ENCODE data around the gene TRAK2. TPM values are rescaled to one million over a fixed set of nuclear protein-coding genes. Genes with fewer than 3 reads are reported as not detected.

The TRAK2 gene
- total RNA-seq, 1 donor from 2014 or later: 66.5 TPM

DNA sequence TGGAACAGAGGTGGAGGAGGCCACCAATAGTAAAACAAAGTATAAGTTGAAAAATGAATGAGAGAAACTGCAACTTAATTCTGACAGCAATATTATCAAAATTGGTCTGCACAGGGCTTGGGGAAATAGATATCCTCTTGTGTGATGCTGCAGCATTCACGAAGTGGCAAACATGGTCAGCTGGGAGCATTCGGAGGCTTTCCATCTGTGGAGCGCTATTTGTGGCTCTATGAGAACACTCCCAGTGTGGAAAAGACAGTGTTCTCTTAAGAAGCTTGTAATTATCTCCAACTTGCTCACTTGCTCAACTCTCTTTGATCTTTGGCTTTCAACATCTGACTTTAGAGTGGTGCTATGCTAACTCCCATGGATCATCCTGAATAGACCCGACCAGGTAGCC lies 91.0 kb downstream of the TRAK2 start:
- intact Hi-C loops (cut with DNase I): no loop called here
- no peak for ATAC-seq

DNA sequence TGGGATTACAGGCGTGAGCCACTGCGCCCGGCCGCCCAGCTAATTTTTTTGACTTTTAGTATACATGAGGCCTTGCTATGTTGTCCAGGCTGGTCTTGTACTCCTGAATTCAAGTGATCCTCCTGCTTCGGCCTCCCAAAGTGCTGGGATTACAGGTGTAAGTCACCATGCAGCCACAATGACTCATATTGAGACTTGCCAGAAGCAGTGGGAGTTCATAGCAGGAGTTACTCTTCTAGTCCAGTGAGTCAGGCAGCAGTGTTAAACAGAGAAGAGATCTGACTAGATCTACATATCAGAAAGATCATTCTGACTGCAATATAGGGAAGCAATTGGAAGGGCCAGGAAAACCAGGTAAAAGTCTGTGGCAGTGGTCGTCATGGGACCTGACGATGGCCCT lies 92.6 kb downstream of the TRAK2 start:
- intact Hi-C loops (cut with DNase I): no loop called here
- ATAC-seq (no peak), DNase-seq (no peak)
- Histone ChIP-seq H3K4me3 (no peak overlapping the region), H3K9me3 (no peaks in the 10 kb centered on the region), H3K4me1 (peaks cover 2% of the 10 kb centered on the region), H3K36me3 (peaks cover 6% of the 10 kb centered on the region), H3K27ac (no peak overlapping the region), H3K27me3 (ENCODE audit: low read depth) (no peaks in the 10 kb centered on the region)
- TF ChIP-seq, protein P1, sequence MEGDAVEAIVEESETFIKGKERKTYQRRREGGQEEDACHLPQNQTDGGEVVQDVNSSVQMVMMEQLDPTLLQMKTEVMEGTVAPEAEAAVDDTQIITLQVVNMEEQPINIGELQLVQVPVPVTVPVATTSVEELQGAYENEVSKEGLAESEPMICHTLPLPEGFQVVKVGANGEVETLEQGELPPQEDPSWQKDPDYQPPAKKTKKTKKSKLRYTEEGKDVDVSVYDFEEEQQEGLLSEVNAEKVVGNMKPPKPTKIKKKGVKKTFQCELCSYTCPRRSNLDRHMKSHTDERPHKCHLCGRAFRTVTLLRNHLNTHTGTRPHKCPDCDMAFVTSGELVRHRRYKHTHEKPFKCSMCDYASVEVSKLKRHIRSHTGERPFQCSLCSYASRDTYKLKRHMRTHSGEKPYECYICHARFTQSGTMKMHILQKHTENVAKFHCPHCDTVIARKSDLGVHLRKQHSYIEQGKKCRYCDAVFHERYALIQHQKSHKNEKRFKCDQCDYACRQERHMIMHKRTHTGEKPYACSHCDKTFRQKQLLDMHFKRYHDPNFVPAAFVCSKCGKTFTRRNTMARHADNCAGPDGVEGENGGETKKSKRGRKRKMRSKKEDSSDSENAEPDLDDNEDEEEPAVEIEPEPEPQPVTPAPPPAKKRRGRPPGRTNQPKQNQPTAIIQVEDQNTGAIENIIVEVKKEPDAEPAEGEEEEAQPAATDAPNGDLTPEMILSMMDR (IDR thresholded peaks at IDR 0.05): no peak

More for the DNA sequence above, 91.0 kb downstream of the TRAK2 start:
- no peak for DNase-seq
- Histone ChIP-seq H3K4me3 (no peak overlapping the region), H3K27me3 (ENCODE audit: low read depth) (no peaks in the 10 kb centered on the region), H3K27ac (no peak overlapping the region), H3K9me3 (no peaks in the 10 kb centered on the region), H3K36me3 (peaks cover 6% of the 10 kb centered on the region), H3K4me1 (peaks cover 4% of the 10 kb centered on the region)
- TF ChIP-seq, protein P1 (IDR thresholded peaks at IDR 0.05): no peak

DNA sequence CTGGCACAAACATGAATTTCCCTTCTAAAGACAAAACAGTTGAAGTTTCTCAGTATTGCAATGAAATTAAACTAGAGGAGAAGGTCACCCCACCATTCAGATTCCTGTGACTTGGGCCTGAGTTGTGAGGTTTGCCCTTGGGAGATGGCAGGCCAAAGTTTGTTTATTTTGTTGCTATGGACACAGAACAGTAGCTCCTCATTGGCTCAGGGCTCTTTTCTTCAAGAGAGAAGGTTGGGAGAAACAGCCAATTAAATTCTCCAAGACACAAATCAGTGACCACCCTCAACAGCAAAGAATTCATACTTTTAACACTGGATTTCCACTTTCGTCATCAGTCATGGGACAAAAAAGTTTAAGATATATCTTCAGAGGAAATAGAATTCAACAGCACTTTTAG lies 94.0 kb downstream of the TRAK2 start, which contains the start of gene FLACC1:
Gene FLACC1, minus strand, starts transcription at position 125 of the 400 bp plus-strand sequence. CDS start 5,941 bp downstream, outside the sequence.
- ATAC-seq (peak; percentile 93 to 95), DNase-seq (no peak)
- Histone ChIP-seq H3K27ac (peak within 1 kb of the TSS; percentile 34), H3K4me3 (no peak within 1 kb of the TSS), H3K27me3 (ENCODE audit: low read depth) (no peaks in the 10 kb centered on the region), H3K4me1 (peaks cover 5% of the 10 kb centered on the region), H3K36me3 (peaks cover 6% of the 10 kb centered on the region), H3K9me3 (no peaks in the 10 kb centered on the region)
- TF ChIP-seq, protein P1 (IDR thresholded peaks at IDR 0.05): no peak
- intact Hi-C loops (cut with DNase I): no loop called here

DNA sequence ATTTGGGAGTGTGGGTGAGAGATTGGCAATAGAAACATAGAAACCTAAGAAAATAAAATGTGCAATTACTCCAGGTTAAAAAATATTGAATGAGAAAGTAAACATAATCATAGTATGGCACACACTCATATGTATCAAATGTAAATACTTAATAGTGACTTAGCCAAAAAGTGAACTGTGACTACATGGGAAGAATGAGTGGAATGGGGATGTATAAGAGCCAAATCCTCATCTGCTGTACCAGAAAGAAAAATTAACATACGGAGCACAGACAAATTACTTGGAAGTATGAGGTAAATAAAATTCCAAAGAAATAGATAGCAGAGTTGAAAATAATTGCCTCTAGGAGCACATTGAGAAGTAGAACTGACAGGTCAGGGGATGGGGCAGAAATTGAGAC lies 98.1 kb downstream of the TRAK2 start:
- Histone ChIP-seq H3K4me3 (no peak overlapping the region), H3K27me3 (ENCODE audit: low read depth) (no peaks in the 10 kb centered on the region), H3K36me3 (peaks cover 15% of the 10 kb centered on the region), H3K4me1 (peaks cover 5% of the 10 kb centered on the region), H3K9me3 (no peaks in the 10 kb centered on the region), H3K27ac (no peak overlapping the region)
- intact Hi-C loops (cut with DNase I): no loop called here
- ATAC-seq: no peak
- TF ChIP-seq, protein P1 (IDR thresholded peaks at IDR 0.05): no peak
- no peak for DNase-seq

- no peaks in the 10 kb centered on the region for H3K9me3 ChIP-seq
- H3K27me3 ChIP-seq (ENCODE audit: low read depth): no peaks in the 10 kb centered on the region
- DNase-seq: no peak
- TF ChIP-seq, protein P1 (IDR thresholded peaks at IDR 0.05): no peak
- H3K4me1 ChIP-seq: peaks cover 5% of the 10 kb centered on the region
- intact Hi-C loops (cut with DNase I): no loop called here
- peaks cover 15% of the 10 kb centered on the region for H3K36me3 ChIP-seq
- no peak overlapping the region for H3K27ac ChIP-seq
- no peak for ATAC-seq
- H3K4me3 ChIP-seq: no peak overlapping the region
Measured at GRCh38 chr2:201350879-201351278, 100.4 kb downstream of the TRAK2 start.

- Histone ChIP-seq H3K4me3 (no peak overlapping the region), H3K27me3 (ENCODE audit: low read depth) (no peaks in the 10 kb centered on the region), H3K27ac (no peak overlapping the region), H3K4me1 (peaks cover 5% of the 10 kb centered on the region), H3K9me3 (no peaks in the 10 kb centered on the region), H3K36me3 (peaks cover 15% of the 10 kb centered on the region)
- DNase-seq (no peak), ATAC-seq (no peak)
- TF ChIP-seq, protein P1 (IDR thresholded peaks at IDR 0.05): no peak
- intact Hi-C loops (cut with DNase I): no loop called here
Measured at GRCh38 chr2:201349601-201350000, 101.7 kb downstream of the TRAK2 start.
